ENCODE results near the gene SOWAHA.

The SOWAHA gene

GRCh38 chr5:132807163-132807838, 5.8 kb upstream of the SOWAHA start:
- peak; percentile 35 for DNase-seq (ENCODE audit: low read depth)

GRCh38 chr5:132808448-132808847, 4.7 kb upstream of the SOWAHA start:
- no peak for DNase-seq (ENCODE audit: low read depth)

- DNase-seq (ENCODE audit: low read depth), result no peak
These were observed 4.2 kb upstream of the SOWAHA start for GRCh38 chr5:132808866-132809265.

GRCh38 chr5:132810605-132811004, 2.5 kb upstream of the SOWAHA start:
- DNase-seq (ENCODE audit: low read depth), result no peak

GRCh38 chr5:132812123-132812765, 858 bp upstream of the SOWAHA start:
- DNase-seq (ENCODE audit: low read depth), result no peak

- peak; percentile 31 for DNase-seq (ENCODE audit: low read depth)
These were observed 749 bp downstream of the SOWAHA start for GRCh38 chr5:132813599-132814502.

GRCh38 chr5:132814503-132815294, 1.6 kb downstream of the SOWAHA start:
- DNase-seq (ENCODE audit: low read depth), result no peak

GRCh38 chr5:132815454-132815853, 2.4 kb downstream of the SOWAHA start:
- DNase-seq (ENCODE audit: low read depth), result peak; percentile 51

- no peak for DNase-seq (ENCODE audit: low read depth)
These were observed 3.0 kb downstream of the SOWAHA start for GRCh38 chr5:132816083-132816482.

- DNase-seq (ENCODE audit: low read depth), result no peak
These were observed 3.5 kb downstream of the SOWAHA start for GRCh38 chr5:132816554-132816953.

GRCh38 chr5:132817011-132817410, 3.9 kb downstream of the SOWAHA start:
- DNase-seq (ENCODE audit: low read depth), result no peak

GRCh38 chr5:132819468-132819867, 6.4 kb downstream of the SOWAHA start:
- no peak for DNase-seq (ENCODE audit: low read depth)

GRCh38 chr5:132820162-132820754, 7.2 kb downstream of the SOWAHA start:
- DNase-seq (ENCODE audit: low read depth), result peak; percentile 90

GRCh38 chr5:132821350-132821749, 8.2 kb downstream of the SOWAHA start:
- DNase-seq (ENCODE audit: low read depth), result no peak

- DNase-seq (ENCODE audit: low read depth), result peak; percentile 41
These were observed 8.7 kb downstream of the SOWAHA start for GRCh38 chr5:132821791-132822190.

- DNase-seq (ENCODE audit: low read depth), result no peak
These were observed 9.8 kb downstream of the SOWAHA start for GRCh38 chr5:132822650-132823480.

GRCh38 chr5:132823481-132824050, 10.5 kb downstream of the SOWAHA start:
- no peak for DNase-seq (ENCODE audit: low read depth)

GRCh38 chr5:132824426-132824825, 11.3 kb downstream of the SOWAHA start:
- no peak for DNase-seq (ENCODE audit: low read depth)

GRCh38 chr5:132825033-132825833, 12.1 kb downstream of the SOWAHA start:
- no peak for DNase-seq (ENCODE audit: low read depth)
